ENCODE data around the gene PTH1R. TPM values are rescaled to one million over a fixed set of nuclear protein-coding genes. Genes with fewer than 3 reads are reported as not detected.

Gene PTH1R
- total RNA-seq, 5 donors from 2014 or later (not counting 1 experiment from before 2014, with no cell fraction given), result 0.32 TPM; not detected in 4

DNA sequence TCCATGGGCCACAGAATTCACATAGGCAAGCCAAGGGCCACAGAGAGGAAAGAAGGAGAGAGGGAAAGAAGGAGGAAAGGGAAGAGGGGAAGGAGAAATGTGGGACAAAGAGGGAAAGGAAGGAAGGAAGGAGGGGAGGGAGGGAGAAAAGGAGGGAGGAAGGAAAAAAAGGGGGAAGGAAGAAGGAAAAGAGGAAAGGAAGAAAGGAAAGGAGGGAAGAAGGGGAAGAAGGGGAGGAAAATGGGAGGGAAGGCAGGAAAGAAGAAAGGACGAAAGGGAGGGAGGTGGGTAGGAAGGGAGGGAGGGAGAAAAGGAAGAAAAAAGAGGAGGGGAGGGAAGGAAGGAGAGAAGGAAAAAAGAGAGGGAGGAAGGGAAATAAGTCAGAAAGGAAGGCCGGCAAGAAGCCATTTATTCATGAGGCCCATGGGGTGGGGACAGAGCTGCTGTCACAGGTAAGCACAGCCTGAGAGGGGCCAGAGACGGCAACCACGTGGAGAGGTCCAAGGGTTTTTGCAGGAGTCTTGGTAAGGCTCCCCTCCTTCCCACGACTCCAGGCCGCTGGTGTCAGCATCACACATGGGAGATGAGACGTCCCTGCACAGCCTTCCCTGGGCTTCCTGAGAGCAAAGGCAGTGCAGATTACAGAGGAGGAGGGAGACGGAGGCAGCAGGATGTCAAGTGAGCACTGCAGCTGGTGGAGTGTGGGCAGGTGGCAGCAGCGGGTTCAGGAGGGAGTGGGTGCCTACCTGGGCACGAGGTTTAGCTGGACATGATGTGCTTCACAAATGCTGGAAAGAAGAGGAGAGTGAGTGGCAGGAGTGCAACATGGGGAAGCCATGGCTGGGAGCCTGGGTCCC, 19.8 kb upstream of the PTH1R start:
- H3K4me1 Mint-ChIP-seq, result no peaks in the 10 kb centered on the region
- H3K27ac ChIP-seq (ENCODE audit: low read length), result no peak overlapping the region
- no peak overlapping the region for H3K4me3 Mint-ChIP-seq
- WGBS (ENCODE audit: insufficient coverage), result 73% methylated on average over 6 of the region's 10 CpGs
- H3K27me3 ChIP-seq (replicated peaks in 1 of 2; ENCODE audit: control insufficient read depth in 2 of 2, extremely low read depth in 1 of 2, insufficient read depth in 2 of 2, low read length in 1 of 2), result peaks cover 0 to 25% of the 10 kb centered on the region in 2 experiments
- peaks cover 4 to 11% of the 10 kb centered on the region in 2 donors for H3K27me3 Mint-ChIP-seq
- DNase-seq (peak in 1 of 35 experiments; percentile 0), ATAC-seq (replicated peaks in 1 of 4) (no peak)
- no peaks in the 10 kb centered on the region for H3K9me3 ChIP-seq
- H3K4me1 ChIP-seq (ENCODE audit: control insufficient read depth in 1 of 2, extremely low read depth in 1 of 2, insufficient read depth in 2 of 2, low read length in 2 of 2), result no peaks in the 10 kb centered on the region
- no peaks in the 10 kb centered on the region for H3K36me3 ChIP-seq (ENCODE audit: control insufficient read depth in 2 of 2, extremely low read depth in 1 of 2, insufficient read depth in 1 of 2, low read length in 1 of 2)
- ChIA-PET CTCF (interaction anchor here in 1 of 2 donors (0.5 kb wide), 1 partner anchor 18 kb away, joined by 4 read pairs; no protein-coding TSS in a partner anchor), POLR2A (no interaction called here)
- H3K36me3 Mint-ChIP-seq, result no peaks in the 10 kb centered on the region
- H3K9me3 Mint-ChIP-seq, result no peaks in the 10 kb centered on the region
- no peak overlapping the region for H3K27ac Mint-ChIP-seq
- H3K4me3 ChIP-seq (ENCODE audit: control insufficient read depth in 1 of 2, extremely low read depth in 1 of 2, low read length in 1 of 2), result no peak overlapping the region

DNA sequence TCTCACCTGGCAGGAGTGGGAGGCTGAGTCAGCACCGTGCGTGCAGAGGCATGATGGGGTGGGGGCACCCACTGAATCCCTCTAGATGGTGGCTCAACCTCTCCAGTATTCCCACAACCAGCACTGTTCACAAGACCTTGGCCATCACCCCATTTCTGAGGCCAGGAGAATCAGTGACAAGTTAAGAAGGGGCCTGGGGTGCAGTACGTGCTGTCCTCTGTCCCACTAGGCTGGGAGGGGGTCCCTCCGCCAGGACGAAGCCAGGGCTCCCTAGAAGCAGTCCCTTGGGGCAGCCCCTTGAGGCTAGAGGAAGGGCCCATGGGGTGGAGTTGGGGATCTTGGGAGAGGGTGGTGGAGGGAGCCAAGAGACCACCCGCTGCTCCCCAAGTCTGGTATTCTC, 19.1 kb upstream of the PTH1R start:
- Mint-ChIP-seq H3K27ac (no peak overlapping the region), H3K4me3 (no peak overlapping the region), H3K4me1 (no peaks in the 10 kb centered on the region), H3K36me3 (no peaks in the 10 kb centered on the region), H3K9me3 (no peaks in the 10 kb centered on the region), H3K27me3 (peaks cover 4 to 11% of the 10 kb centered on the region in 2 donors)
- ChIA-PET CTCF (no interaction called here), POLR2A (no interaction called here)
- WGBS (ENCODE audit: insufficient coverage), result 85% methylated on average over 3 of the region's 6 CpGs
- Histone ChIP-seq H3K9me3 (no peaks in the 10 kb centered on the region), H3K36me3 (ENCODE audit: control insufficient read depth in 2 of 2, extremely low read depth in 1 of 2, insufficient read depth in 1 of 2, low read length in 1 of 2) (no peaks in the 10 kb centered on the region), H3K27ac (ENCODE audit: low read length) (no peak overlapping the region), H3K4me3 (ENCODE audit: control insufficient read depth in 1 of 2, extremely low read depth in 1 of 2, low read length in 1 of 2) (no peak overlapping the region), H3K4me1 (ENCODE audit: control insufficient read depth in 1 of 2, extremely low read depth in 1 of 2, insufficient read depth in 2 of 2, low read length in 2 of 2) (no peaks in the 10 kb centered on the region), H3K27me3 (replicated peaks in 1 of 2; ENCODE audit: control insufficient read depth in 2 of 2, extremely low read depth in 1 of 2, insufficient read depth in 2 of 2, low read length in 1 of 2) (peaks cover 0 to 25% of the 10 kb centered on the region in 2 experiments)
- ATAC-seq (replicated peaks in 1 of 4) (no peak), DNase-seq (peak in 1 of 35 experiments; percentile 0)

DNA sequence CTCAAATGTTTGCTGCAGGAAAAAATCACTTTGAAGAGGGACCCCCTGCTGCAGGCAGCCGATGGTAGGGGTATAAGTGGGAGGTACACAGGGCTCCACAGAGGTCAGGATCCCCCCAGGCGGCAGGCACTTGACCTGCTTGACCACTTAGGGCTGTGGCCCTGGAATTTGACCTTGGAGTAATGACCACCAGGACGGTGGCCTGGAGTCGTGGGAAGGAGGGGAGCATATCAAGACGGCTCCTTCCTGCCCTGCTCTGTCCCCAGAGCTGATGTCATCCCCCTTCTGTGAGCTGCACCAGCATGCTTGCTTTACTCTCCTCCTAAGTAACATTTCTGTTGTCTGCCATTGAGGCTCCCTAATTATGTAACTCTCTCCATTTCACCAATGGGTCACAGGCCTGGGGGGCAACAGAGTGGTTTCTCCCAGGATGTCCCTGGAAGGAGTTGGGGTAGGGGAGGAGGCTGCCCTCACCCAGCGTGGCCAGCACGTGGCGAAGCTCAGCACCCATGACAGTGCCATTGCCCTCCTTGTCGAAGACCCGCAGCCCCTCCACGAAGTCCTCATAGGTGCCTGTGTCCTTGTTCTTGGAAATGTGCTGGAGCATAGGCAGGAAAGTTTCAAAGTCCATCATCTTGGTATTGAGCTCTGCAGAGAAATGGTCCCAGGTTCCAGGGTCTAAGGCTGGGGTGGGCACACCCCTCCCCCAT, 18.4 kb upstream of the PTH1R start:
- H3K4me3 ChIP-seq (ENCODE audit: control insufficient read depth in 1 of 2, extremely low read depth in 1 of 2, low read length in 1 of 2), result no peak overlapping the region
- 76% methylated on average over 11 of the region's 11 CpGs for WGBS (ENCODE audit: insufficient coverage)
- DNase-seq (peak in 1 of 35 experiments; percentile 1), ATAC-seq (replicated peaks in 1 of 4) (no peak)
- no peaks in the 10 kb centered on the region for H3K4me1 ChIP-seq (ENCODE audit: control insufficient read depth in 1 of 2, extremely low read depth in 1 of 2, insufficient read depth in 2 of 2, low read length in 2 of 2)
- peaks cover 0 to 25% of the 10 kb centered on the region in 2 experiments for H3K27me3 ChIP-seq (replicated peaks in 1 of 2; ENCODE audit: control insufficient read depth in 2 of 2, extremely low read depth in 1 of 2, insufficient read depth in 2 of 2, low read length in 1 of 2)
- ChIA-PET POLR2A (no interaction called here), CTCF (interaction anchor here in 1 of 2 donors (1.1 kb wide), 1 partner anchor 50 kb away, joined by 4 read pairs; no protein-coding TSS in a partner anchor)
- no peaks in the 10 kb centered on the region for H3K4me1 Mint-ChIP-seq
- H3K9me3 Mint-ChIP-seq, result no peaks in the 10 kb centered on the region
- no peak overlapping the region for H3K4me3 Mint-ChIP-seq
- H3K27ac Mint-ChIP-seq, result no peak overlapping the region
- no peaks in the 10 kb centered on the region for H3K9me3 ChIP-seq
- H3K27ac ChIP-seq (ENCODE audit: low read length), result no peak overlapping the region
- peaks cover 4 to 11% of the 10 kb centered on the region in 2 donors for H3K27me3 Mint-ChIP-seq
- no peaks in the 10 kb centered on the region for H3K36me3 Mint-ChIP-seq
- H3K36me3 ChIP-seq (ENCODE audit: control insufficient read depth in 2 of 2, extremely low read depth in 1 of 2, insufficient read depth in 1 of 2, low read length in 1 of 2), result no peaks in the 10 kb centered on the region

DNA sequence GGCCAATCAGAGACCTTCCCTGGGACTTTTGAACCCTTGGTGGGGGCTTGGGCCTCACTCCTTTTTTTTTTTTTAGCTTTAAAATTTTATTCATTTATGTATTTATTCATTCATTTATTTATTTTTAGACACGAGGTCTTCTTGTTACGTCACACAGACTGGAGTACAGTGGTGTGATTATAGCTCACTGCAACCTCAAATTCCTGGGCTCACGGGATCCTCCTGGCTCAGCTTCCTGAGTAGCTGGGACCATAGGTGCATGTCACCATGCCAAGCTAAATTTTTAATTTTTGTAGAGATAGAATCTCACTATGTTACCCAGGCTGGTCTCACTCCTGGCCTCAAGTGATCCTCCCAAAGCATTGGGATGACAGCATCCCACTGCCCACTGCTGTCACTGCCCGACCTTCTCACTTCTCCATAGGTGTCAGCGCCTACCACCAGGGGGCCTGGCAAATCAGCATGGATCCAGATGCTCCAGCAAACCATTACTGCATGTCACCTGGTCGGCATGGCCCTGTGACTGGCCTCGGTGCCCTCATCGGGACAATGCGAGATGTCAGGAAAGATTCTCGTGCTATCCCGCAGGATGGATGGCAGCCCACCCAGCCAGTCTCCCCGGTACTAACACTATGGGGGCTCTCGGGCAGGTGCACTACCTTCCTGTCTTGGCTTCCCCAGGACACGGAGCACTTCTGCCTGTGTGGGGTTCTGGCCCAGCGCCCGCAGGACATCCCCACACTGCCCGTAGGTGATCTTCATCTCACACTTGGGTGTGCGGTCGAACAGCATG, 17.3 kb upstream of the PTH1R start:
- no peak overlapping the region for H3K27ac ChIP-seq (ENCODE audit: low read length)
- WGBS (ENCODE audit: insufficient coverage), result 84% methylated on average over 16 of the region's 19 CpGs
- peak in 3 of 35 experiments; percentile 14 to 29 (median 21) for DNase-seq
- H3K36me3 ChIP-seq (ENCODE audit: control insufficient read depth in 2 of 2, extremely low read depth in 1 of 2, insufficient read depth in 1 of 2, low read length in 1 of 2), result no peaks in the 10 kb centered on the region
- no peaks in the 10 kb centered on the region for H3K4me1 ChIP-seq (ENCODE audit: control insufficient read depth in 1 of 2, extremely low read depth in 1 of 2, insufficient read depth in 2 of 2, low read length in 2 of 2)
- H3K27me3 ChIP-seq (replicated peaks in 1 of 2; ENCODE audit: control insufficient read depth in 2 of 2, extremely low read depth in 1 of 2, insufficient read depth in 2 of 2, low read length in 1 of 2), result peaks cover 0 to 29% of the 10 kb centered on the region in 2 experiments
- Mint-ChIP-seq H3K36me3 (no peaks in the 10 kb centered on the region), H3K9me3 (no peaks in the 10 kb centered on the region), H3K27me3 (peaks cover 4 to 11% of the 10 kb centered on the region in 2 donors), H3K4me3 (no peak overlapping the region), H3K4me1 (no peaks in the 10 kb centered on the region), H3K27ac (no peak overlapping the region)
- no peak overlapping the region for H3K4me3 ChIP-seq (ENCODE audit: control insufficient read depth in 1 of 2, extremely low read depth in 1 of 2, low read length in 1 of 2)
- no peak for ATAC-seq (replicated peaks in 1 of 4)
- CTCF ChIA-PET, result interaction anchor here in 1 of 2 donors (0.7 to 1.1 kb wide), 2 partner anchors 14 to 49 kb away, joined by 3 to 4 read pairs; no protein-coding TSS in a partner anchor
- H3K9me3 ChIP-seq, result no peaks in the 10 kb centered on the region
- POLR2A ChIA-PET, result no interaction called here

DNA sequence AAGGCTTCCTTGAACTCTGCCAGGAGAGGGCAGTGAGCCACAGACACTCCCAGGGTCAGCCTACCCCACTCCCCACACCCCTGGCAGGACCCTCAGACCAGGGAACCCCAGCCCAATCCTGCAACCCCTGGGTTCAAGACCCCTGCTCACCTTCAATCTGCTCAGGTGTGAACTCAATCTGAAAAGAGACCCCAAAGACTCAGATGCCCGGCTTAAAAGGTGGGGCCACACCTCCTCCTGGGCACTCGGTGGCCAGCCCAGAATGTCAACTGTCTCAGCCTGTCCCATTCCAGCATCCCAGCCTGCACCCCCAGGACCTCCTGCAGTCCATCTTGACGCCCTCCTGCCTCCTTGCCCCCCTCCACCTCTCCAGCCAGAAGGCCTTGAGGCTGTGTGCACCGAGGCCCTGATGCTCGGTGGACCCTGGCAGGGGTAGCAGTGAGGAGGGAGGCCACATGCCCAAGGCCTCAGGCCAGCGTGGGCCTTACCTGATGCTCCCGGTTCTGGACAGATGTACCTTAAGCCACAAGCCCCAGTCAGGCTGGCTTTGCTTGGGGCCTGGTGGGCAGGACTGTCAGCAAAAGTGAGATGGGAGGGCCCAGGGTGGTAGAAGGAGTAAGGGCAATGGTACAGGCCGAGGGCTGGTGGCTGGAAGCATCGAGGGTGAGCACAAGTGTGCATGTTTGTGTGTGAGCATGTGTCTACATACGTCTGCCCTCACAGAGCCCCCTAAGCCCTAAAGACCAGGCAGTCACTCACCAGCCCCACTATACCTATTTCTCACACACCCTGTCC, 16.5 kb upstream of the PTH1R start:
- Histone ChIP-seq H3K9me3 (no peaks in the 10 kb centered on the region), H3K36me3 (ENCODE audit: control insufficient read depth in 2 of 2, extremely low read depth in 1 of 2, insufficient read depth in 1 of 2, low read length in 1 of 2) (no peaks in the 10 kb centered on the region), H3K4me1 (ENCODE audit: control insufficient read depth in 1 of 2, extremely low read depth in 1 of 2, insufficient read depth in 2 of 2, low read length in 2 of 2) (no peaks in the 10 kb centered on the region), H3K4me3 (ENCODE audit: control insufficient read depth in 1 of 2, extremely low read depth in 1 of 2, low read length in 1 of 2) (no peak overlapping the region), H3K27ac (ENCODE audit: low read length) (no peak overlapping the region), H3K27me3 (replicated peaks in 1 of 2; ENCODE audit: control insufficient read depth in 2 of 2, extremely low read depth in 1 of 2, insufficient read depth in 2 of 2, low read length in 1 of 2) (peaks cover 0 to 29% of the 10 kb centered on the region in 2 experiments)
- peak in 1 of 35 experiments; percentile 1 for DNase-seq
- H3K9me3 Mint-ChIP-seq, result no peaks in the 10 kb centered on the region
- peaks cover 4 to 11% of the 10 kb centered on the region in 2 donors for H3K27me3 Mint-ChIP-seq
- ChIA-PET POLR2A (no interaction called here), CTCF (no interaction called here)
- WGBS (ENCODE audit: insufficient coverage), result 87% methylated on average over 6 of the region's 10 CpGs
- H3K4me1 Mint-ChIP-seq, result no peaks in the 10 kb centered on the region
- no peaks in the 10 kb centered on the region for H3K36me3 Mint-ChIP-seq
- no peak for ATAC-seq (replicated peaks in 1 of 4)
- H3K4me3 Mint-ChIP-seq, result no peak overlapping the region
- H3K27ac Mint-ChIP-seq, result no peak overlapping the region
